Right atrium auricular region (tissue), 2 donors: ENCODE data around the gene VWA1. TPM values are rescaled to one million over a fixed set of nuclear protein-coding genes. Genes with fewer than 3 reads are reported as not detected.

ENCODE experiments used
- DNase-seq: peaks from one replicate; pipeline ENCODE4 v3.0.0-alpha.2; 2019; ENCODE audit warnings: low spot score
- H3K27ac ChIP-seq, 2 donors: fragments of 200-600 bp; sonication (generic); 1 replicate in 1 of 2; 2 replicates in 1 of 2; pipeline ENCODE4 v1.5.1; 2016 to 2019
- H3K27me3 ChIP-seq, 2 donors: fragments of 200-600 bp; sonication (generic); one replicate each; pipeline versions ENCODE4 v1.5.1 to v1.6.0; 2017 to 2019
- H3K36me3 ChIP-seq: fragments of 200-600 bp; sonication (generic); one replicate; pipeline ENCODE4 v1.5.1; 2016
- H3K4me1 ChIP-seq, 2 donors: fragments of 200-600 bp; sonication (generic); one replicate each; pipeline versions ENCODE4 v1.5.1 to v1.6.0; 2017 to 2019
- H3K4me3 ChIP-seq, 2 donors: fragments of 200-600 bp; sonication (generic); 1 replicate in 1 of 2; 2 replicates in 1 of 2; pipeline ENCODE4 v1.5.1; 2017 to 2019; ENCODE audit warnings: mild to moderate bottlenecking in 1 of 2, moderate library complexity in 1 of 2
- H3K9me3 ChIP-seq, 2 donors: fragments of 200-600 bp; sonication (generic); one replicate each; pipeline ENCODE4 v1.5.1; 2019
- CTCF ChIP-seq, 2 donors: fragments of 200-600 bp; sonication (generic); IDR thresholded peaks; one replicate each; pipeline ENCODE4 v1.5.1; 2019; ENCODE audit warnings: antibody characterized with exemption in 2 of 2
- total RNA-seq, 2 donors: library from RNA; depleted of rRNA; stranded (reverse); fragments of >200 nt; gene quantifications; one replicate each; pipeline ENCODE4 v1.1.0, GENCODE V29; 2016

Gene VWA1
- total RNA-seq, 2 donors from 2014 or later = 13.0 to 15.2 TPM

- Histone ChIP-seq H3K36me3 (peaks cover 64% of the 10 kb centered on the region), H3K27me3 (no peaks in the 10 kb centered on the region), H3K27ac (peak overlapping the region; percentile 84 to 88), H3K4me1 (peaks cover 0 to 32% of the 10 kb centered on the region in 2 donors), H3K9me3 (no peaks in the 10 kb centered on the region), H3K4me3 (peak overlapping the region; percentile 95 to 99)
- TF ChIP-seq CTCF (IDR thresholded peaks at IDR 0.05) = no peak
- DNase-seq = no peak
These were observed 36.8 kb upstream of the VWA1 start for GRCh38 chr1:1398677-1399186.

- Histone ChIP-seq H3K27me3 (no peaks in the 10 kb centered on the region), H3K27ac (peak within 1 kb of the TSS; percentile 84 to 88), H3K36me3 (peaks cover 64% of the 10 kb centered on the region), H3K4me3 (peak within 1 kb of the TSS; percentile 95 to 99), H3K4me1 (peaks cover 0 to 32% of the 10 kb centered on the region in 2 donors), H3K9me3 (no peaks in the 10 kb centered on the region)
- DNase-seq = peak; percentile 99
- peak; percentile 57 to 72 for TF ChIP-seq CTCF (IDR thresholded peaks at IDR 0.05)
These were observed 36.2 kb upstream of the VWA1 start, which contains the start of gene CCNL2 for GRCh38 chr1:1399187-1399871. Gene CCNL2, minus strand, starts transcription at chr1:1399335. Its CDS starts 29 bp downstream, at chr1:1399306.

GRCh38 chr1:1399872-1400575 lies 35.5 kb upstream of the VWA1 start:
- peak overlapping the region; percentile 95 to 99 for H3K4me3 ChIP-seq
- peaks cover 64% of the 10 kb centered on the region for H3K36me3 ChIP-seq
- no peaks in the 10 kb centered on the region for H3K27me3 ChIP-seq
- TF ChIP-seq CTCF (IDR thresholded peaks at IDR 0.05) = no peak
- H3K9me3 ChIP-seq = no peaks in the 10 kb centered on the region
- no peak for DNase-seq
- H3K4me1 ChIP-seq = peaks cover 0 to 32% of the 10 kb centered on the region in 2 donors
- H3K27ac ChIP-seq = peak overlapping the region; percentile 84 to 88

GRCh38 chr1:1400576-1401456 lies 34.7 kb upstream of the VWA1 start:
- peaks cover 0 to 40% of the 10 kb centered on the region in 2 donors for H3K4me1 ChIP-seq
- no peaks in the 10 kb centered on the region for H3K27me3 ChIP-seq
- H3K27ac ChIP-seq = no peak overlapping the region
- H3K4me3 ChIP-seq = peak overlapping the region in 1 of 2 donors; percentile 99
- no peaks in the 10 kb centered on the region for H3K9me3 ChIP-seq
- H3K36me3 ChIP-seq = peaks cover 65% of the 10 kb centered on the region
- TF ChIP-seq CTCF (IDR thresholded peaks at IDR 0.05) = no peak
- no peak for DNase-seq

- no peak overlapping the region for H3K4me3 ChIP-seq
- H3K9me3 ChIP-seq = no peaks in the 10 kb centered on the region
- TF ChIP-seq CTCF (IDR thresholded peaks at IDR 0.05) = no peak
- peaks cover 62% of the 10 kb centered on the region for H3K36me3 ChIP-seq
- DNase-seq = no peak
- H3K27ac ChIP-seq = no peak overlapping the region
- H3K4me1 ChIP-seq = peaks cover 0 to 47% of the 10 kb centered on the region in 2 donors
- H3K27me3 ChIP-seq = no peaks in the 10 kb centered on the region
These were observed 34.0 kb upstream of the VWA1 start for GRCh38 chr1:1401457-1402010.
